DMS153 (cell line): ENCODE results near the gene TOM1L2.
A peak's percentile ranks its signal among the peaks of the same experiment; 100 is the strongest.

Experiments
- DNase-seq: peaks from one replicate; lab custom pipeline; 2025; lab: John Stamatoyannopoulos, UW

TOM1L2 gene

DNA sequence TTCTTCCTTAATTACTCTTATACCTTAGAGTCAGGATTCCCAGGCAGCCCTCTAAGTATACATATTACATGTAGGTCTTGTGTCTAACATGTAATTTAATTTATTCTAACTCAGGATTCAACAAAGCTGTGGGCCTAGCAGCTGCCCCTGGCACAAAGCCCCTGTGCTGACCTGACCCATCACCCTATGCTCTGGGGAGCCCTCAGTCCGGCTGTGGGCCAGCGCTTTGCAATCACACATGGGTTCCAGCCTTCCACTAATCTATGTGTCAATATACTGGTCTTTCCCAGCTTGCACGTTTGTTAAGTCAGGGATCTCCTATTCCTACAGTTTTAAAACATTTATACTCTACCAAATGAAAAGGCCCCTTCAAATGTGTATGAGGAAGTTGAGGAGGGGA is 72.7 kb downstream of the TOM1L2 start:
- no peak for DNase-seq

DNA sequence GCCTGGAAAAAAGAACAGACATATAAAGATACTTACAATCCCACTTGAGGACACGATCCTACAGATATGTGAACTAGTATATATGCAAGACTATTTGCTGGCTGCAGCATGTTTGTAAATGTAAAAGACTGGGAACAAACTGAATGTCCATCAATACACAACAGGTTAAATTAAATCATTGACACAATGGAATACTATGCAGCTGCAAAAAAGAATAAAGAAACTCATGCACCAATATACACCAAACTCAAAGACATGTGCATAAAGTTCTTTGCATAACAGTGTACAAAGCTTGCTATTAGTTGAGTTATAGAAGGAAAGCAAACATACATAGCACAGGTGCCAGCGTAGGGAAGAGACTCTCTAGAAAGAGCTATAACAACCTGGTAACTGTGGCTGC is 73.5 kb downstream of the TOM1L2 start:
- DNase-seq: no peak

DNA sequence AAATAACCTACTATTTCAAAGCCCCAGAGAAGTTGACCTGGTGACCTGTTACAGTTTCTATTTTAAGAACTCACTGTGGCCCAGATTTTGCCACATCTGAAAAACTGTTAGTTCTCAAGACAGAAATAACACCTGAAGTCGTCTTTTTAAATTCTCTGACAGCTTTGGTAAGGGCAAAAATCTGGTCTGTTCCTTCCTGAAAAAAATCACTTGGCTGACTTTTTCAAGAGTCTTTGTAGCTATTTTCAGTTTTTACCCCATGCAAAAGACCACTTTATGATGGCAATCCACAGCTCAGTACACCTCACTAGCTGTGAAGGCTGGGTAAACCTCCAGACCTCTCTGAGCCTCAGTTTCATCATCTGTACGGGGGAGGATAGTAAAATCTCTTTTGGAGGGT is 74.8 kb downstream of the TOM1L2 start:
- no peak for DNase-seq

DNA sequence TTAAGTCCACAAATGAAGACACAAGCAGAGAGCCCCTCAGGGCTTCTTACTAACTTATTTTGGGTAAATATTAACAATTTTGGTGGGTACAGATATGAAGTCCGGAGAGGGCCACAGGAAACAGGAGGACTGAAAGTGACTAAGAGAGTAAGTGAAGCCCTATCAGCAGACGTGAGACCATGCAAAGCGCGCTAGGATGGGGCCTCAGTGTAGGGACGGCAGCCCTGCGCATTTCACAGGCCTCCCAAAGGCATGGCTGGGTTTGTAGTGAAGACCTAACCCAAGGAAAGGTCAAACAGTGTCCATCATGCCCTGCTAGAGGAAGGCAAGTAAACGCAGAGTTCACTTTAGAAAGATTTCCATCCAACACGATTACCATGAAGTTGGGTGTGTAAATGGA is 75.5 kb downstream of the TOM1L2 start:
- no peak for DNase-seq

DNA sequence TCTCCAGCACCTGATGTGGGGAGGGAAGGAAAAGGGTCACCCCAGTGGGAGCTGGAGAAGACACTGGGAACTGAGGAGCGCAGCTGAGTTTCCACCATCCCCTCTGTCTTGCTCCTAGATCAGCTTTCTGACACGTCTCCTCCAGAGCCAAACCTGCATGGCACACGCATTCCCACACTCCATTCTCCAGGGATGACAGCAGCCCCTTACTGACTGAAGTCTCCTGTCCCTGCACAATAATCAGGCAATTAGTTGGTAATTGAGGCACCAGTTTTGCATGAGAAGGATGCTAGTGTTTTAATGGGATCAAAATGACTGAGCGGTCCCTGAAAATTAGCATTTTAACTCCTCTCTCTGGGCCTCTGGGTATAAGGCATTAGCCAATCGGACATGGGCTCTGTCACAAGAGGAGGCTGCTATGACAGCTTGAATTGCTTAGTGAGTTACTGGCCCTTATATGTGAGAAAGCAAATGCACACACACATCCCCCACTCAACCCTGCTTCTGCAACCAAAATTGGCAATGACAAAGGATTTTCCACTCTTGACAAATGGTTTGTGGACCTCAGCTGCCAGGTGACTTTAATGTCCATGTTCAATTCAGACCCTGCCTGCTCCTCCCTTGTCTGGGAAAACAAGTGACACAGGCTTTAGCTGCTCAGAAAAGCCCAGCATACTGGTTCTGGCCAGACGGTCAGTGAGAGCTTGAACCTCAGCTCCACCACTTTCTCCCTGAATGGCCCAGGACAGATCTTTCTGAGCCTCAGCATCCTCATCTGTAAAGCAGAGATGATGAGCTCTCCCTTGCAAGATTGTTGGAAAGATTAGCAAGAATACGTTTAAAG is 78.2 kb downstream of the TOM1L2 start:
- no peak for DNase-seq

DNA sequence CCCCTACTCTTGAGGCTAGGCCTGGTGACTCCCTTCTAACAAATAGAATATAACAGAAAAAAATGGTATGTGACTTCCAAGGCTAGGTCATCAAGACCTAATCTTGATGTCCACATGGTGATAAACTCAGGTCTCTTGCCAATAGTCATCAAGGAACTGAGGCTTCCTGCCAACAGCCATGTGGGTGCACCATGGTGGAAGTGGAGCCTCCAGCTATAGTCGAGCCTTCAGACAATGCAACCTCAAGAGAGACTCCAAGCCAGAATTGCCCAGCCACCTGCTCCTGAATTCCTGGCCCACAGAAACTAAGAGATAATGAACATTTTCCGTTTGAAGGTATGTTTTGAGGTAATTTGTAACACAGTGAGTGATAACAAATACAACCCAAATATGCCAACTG is 79.5 kb downstream of the TOM1L2 start:
- DNase-seq: no peak

DNA sequence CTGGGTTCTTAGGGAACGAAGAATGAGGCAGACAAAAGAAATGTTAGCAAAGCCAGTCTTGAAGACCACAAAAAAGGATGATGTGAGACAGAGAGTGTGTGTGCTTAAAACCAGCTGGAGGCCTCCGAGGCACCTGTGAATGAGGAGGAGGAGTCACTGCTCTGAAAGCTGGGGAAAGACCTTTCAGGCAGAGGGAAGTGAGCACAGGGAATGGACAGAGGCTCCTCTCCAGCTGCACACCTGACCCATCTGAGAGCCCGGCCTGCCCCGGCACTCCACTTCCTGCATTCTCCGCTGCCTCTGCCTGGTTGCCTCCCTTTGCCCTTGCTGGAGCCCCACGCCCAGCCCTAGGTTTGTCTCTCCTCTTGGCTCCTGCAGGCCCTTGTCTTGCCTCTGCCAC is 80.2 kb downstream of the TOM1L2 start:
- DNase-seq: peak; percentile 42

DNA sequence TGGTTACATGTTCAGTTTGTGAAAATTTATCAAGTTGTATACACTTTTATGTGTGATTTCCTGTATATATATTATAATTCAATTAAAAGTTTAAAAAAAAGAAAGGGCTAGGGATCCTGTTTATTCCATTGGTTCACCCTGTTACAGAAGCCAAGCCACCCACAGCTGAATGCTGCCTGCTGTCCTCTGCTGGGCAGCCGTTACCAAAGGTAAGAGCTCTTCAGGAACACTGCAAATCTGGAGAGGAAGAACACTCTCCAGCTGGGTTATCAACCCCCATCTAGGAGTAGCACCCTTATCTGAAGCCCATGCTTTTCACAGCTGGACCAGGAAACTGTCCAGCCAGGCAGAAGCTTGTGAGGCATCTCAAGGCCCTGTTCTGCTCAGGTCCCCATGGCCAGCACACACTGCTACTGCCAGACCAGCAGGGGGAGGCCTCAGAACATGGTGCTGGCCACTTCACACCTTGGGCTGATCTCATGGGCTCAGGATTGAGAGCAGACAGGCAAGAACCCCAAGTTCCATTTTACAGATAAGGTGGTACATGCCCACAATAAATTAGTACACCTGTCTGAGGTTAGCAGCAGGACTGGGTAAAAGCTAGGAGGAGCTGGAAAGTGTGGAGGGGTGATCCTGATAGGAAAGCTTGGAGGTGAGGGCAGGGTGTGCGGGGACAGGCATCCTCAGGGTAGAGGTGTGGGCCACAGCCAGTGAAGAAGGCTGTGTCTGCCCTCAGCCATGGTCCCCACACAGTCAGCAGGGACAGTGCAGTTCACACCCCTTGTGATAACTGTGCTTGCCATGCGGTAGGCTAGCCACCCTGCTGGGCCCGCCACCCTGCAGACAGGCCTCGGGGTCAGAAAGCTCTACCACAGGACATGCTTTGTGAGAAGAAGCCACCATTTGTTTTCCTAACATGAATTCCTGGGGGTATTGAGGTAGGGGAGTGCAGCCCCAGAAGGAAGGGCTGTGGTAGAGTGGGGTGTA is 81.1 kb downstream of the TOM1L2 start:
- DNase-seq: peak; percentile 6

DNA sequence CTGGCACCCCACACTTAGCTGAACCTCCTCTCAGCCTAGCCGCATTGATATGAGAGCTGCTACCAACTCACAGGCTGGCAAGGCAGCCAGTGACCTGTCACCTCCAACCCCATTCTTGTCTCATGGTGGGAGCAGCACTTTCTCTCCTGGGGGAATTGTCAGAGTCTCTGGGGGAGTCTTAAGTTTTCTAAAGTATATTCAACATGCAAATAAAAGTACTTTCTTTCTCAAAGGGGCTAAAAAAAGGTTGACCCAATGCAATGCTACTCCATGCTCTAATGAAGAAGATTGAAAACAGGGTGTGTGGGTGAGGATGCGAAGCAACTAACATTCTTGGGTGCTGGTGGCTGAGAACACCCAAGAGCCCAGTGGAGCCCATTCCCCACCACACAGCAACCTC is 82.3 kb downstream of the TOM1L2 start:
- DNase-seq: no peak

DNA sequence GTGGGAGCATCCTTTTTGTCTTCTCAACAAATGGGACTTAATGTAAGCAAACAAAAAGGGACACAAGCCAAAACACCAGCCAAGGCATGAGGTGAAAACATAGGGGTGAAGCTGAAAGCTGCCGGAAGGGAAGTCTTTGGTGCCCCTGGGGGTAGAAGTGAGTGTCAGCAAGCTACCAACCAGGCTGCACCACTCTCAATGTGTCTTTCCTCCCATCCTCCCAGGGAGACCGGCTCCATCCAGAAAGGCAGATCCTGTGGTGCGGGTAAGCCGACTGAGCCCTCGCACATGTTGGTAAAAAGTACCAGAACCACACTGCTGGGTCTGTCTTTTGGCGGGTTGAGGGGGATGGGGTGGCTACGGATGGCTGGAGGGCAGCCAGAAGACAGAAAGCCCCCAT is 83.4 kb downstream of the TOM1L2 start:
- no peak for DNase-seq

DNA sequence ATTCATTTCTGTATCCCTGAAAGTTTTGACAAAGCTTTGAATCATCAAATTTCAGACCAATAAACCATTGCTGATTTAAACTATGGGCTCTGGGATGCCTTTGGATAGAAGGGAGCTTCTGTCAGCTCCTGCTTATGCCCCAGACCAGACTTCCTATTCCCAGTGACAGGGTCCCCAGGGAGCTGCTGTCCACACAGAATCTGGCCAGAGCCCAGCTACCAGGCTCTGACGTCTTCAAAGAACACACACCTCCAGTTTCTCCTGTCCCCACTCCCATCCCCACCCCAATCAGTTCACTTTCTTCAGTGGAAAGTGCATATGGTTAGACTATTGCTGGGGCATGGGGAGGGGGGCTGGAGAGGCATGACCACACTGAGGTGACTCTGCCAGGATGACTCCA is 83.8 kb downstream of the TOM1L2 start:
- DNase-seq: no peak

DNA sequence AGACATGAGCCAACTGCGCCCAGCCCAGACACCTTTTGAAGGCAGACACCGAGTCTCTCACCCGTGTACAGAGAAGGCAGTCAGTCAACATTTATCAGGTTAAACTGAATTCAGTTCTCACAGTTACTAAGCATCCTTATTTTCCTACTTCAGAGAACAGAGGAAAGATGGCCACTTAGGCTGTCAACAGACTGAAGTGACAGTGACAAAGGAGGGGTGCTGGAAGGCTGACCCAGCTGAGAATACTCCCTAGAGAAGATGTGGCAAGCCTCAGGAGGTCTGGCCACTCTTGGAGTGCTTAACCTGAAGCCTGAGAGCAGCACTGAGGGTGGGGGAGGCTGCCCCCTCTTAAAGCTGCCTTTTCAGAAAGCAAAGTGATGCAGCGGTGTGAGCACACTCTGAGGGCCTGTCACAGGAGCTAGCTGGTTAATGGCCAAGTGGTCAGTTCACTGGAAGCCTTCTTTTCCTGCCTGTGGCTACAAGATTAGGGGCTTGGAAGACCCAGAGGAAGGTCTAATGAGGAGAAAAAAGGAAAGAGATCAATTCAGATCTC is 84.4 kb downstream of the TOM1L2 start:
- DNase-seq: no peak

DNA sequence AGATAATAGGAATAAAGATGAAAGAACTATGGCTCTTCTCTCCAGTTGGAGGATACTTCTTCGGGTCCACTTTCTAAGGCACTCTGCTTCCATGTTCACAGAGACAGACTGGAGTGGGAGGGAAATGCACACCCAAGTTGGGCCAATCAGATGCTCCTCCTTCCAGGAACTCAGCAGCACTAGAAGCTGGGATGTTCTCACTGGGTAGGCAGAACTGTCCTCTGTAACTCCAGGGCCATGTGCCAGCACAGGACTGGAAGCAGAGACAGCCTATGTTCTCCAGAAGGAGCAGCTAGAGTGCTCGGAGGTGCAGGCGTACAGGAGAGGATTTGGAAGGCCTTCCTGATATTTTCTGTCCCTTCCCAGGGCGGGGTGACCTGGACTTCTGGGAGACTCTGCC is 85.5 kb downstream of the TOM1L2 start:
- no peak for DNase-seq

DNA sequence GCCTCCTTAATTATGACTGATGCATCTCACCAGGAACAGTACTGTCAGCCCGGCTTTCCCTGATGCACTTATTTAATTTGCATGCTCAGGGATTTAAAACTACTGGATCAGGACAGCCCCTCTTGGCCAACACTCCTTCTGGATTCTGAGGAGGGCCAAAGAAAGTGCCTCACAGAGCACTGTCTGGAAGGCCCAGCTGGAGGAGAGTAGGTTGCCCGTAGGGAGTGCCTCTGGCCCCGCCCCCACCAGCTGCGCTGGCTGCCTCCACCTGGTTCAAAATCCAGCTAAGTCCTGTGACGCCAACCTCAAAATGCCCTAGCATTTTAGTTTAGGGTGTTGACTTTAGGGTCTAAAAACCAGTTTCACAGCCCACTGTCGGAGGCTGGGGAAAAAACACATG is 86.0 kb downstream of the TOM1L2 start:
- no peak for DNase-seq

DNA sequence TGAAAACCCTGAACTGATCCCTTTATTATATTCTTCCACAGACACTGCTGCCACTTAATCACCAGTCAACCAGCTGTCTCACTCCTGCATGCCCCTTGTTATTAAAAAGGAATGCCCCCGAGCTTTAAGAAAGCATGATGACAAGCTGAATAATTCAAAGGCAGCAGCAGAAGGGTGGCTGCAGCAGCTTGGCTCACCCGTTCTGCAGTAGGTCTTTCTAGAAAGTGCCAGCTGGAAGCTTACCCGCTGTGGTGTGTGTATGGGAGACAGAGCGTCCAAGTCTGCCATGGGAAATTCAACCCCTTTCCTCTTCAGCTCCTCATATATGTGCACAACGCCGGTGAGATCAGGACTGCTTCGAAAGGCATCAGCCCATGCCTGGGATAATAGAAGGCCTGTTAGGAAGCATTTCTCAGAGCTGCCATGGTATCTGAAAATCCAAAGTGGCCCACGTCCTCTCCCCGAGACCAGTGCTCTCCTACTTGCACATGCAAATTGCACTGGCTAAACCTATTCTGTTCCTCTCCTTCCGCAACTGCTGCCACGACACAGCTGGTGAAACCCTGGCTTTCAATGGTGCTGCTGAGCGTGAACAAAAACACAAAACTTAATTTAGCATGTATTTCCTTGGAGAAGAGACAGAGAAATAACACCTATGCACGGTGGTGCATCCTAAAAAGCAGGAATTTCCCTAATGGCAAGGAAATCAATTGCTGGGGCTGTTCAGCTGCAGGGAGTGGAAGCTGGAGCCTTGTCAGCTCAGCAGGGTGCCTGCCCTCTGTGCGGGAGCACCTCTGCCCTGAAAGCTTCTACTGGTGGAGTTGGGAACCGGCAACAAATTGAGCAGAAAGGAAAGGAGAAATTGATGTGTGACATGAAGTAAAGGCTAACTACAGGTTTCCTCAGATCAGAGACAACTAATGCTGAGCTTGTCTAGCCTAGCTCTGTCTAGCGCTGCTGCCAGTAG is 87.5 kb downstream of the TOM1L2 start:
- no peak for DNase-seq

DNA sequence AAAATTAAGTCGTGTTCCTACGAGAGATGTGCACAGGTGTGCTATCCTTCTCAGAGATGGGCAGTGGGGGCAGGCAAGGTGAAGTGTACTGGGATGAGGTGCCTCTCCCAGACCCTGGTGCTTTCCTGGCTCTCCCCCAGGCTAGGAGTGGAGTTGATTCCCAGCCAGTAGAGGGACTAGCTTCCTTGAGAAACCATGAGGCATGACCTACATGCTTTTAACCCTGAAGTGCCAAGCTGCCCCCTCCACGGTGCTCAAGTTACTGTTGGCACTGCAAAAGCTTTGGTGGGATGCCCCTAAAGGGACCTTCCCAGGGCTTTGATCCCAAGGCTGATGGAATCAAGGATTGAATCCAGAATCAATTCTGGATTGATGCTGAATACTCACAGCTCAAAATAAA is 88.4 kb downstream of the TOM1L2 start:
- no peak for DNase-seq

DNA sequence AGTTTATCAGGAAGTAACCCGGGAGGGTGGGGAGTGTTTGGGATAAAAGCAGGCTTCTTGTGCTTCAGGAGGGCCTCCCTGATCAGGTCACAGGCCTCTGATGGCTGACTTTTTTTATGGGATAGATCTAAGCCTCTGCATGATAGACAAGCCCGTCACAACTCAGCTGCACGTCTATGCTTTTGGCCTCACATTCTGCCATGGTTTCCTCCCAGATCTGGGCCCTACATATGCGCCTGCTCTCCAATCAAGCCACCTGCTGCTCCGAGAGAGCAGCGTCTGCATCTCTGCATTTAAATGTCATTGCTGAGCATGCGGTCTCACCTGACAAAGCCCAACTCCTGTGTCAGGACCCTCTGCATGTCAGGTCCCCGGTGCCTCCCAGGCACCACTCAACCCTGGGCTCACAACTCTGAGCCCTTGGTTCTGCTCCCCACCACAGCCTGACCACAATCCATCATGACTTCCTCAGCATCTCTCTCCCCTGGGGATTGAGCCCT is 90.1 kb downstream of the TOM1L2 start:
- no peak for DNase-seq

DNA sequence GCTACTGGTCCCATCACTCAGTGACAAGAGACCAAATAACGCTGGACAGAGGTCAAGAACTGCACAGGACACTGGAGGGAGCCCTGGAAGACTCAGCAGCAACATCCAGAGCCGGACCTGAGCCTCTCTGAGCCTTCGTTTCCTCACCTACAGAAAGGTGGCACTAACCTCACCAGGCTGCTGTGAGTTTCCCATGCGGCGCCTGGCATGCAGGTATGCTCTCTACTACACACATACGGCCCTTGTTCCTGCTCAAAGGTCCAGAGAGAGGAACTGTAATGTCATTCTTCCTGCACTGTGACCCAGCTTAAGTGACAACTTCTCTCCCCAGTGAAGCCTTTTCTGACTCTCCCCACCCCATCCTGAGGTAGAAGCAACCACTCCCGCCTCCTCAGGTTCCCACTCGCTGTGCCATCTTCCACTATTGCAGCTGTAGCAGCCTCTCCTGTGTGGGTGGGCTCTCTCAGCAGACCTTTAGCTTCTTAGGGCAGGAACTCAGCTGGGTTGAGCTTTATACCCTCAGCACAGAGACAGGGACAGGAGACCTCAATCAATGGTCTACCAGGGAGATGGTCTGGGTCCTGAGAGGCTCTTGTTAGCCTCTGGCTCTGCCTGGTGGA is 91.5 kb downstream of the TOM1L2 start:
- DNase-seq: no peak

DNA sequence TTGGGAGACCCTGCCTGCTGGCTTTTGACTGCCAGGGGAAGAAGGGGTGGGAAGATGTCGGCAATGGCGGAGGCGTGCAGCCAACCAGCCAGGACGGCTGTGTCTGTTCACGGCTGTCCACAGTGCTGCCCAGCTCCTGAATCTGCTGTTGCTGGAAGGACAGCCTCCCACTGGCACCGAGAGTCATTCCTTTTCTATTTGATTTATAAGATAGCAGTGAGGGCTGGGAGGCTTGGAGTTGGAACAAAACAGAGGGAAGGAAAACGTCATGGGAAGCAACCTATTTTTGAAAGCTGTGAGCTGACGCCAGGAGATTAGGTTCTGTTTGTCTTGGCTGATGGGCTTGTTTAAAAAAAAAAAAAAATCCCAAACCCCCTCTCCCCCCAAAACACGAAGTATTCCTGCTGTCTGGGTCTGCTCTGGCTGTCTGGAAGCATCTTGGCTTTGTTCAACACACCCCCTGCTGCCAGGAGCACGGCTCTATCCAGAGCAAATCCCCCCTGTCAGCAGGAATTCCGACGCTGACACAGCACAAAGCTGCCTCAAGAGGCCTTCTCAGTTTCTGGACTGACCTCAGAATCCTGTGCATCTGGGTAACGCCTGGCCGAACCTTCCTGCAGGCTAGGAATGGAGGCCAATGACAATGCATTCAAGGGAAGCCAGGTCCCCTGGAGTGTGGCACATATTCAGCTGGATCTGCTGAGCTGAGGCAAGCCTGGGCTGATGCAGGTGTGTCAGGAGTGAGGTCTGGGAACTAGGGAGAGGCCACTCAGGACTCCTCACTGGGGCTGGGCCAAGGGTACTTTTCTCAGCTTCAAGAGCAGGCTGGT is 94.5 kb downstream of the TOM1L2 start:
- no peak for DNase-seq

DNA sequence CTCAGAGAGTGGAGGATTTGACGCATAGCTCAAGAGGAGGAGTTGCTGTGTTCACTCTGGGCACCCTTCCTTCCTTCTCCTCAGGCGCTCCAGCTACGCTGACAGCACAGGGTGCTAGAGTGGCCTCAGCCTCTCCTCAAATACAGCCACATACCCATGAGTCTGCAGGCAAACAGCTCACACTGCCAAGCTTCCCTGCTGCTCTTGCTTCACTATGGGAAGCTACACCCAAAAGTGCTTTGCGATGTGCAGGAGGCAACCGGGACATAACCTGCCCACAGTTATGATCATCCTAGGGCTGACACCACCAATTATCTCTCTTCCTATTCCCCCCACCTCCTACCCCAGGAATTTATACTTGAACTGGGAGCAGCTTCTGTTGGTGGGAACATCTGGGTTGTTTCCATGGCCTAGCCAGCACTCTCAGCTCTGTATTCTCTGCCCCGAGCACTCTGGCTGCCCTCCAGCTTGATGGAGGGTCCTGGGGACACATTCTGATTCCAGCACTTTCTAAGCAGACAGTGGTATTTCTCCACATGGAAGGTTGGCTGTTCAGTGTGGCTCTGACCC is 95.2 kb downstream of the TOM1L2 start:
- no peak for DNase-seq
